CD14-positive monocyte (primary cell): Measurements from ENCODE around the gene CLIC3. TPM values are rescaled to one million over a fixed set of nuclear protein-coding genes. Genes with fewer than 3 reads are reported as not detected.

Source experiments
- DNase-seq, 3 donors: peaks; one replicate each; pipeline ENCODE4 v3.0.0-alpha.2; 2011 to 2022
- H2AFZ ChIP-seq: 2 replicates; pipeline ENCODE4 v1.6.0; 2012; ENCODE audit warnings: mild to moderate bottlenecking, low read depth, low read length, inconsistent platforms; ENCODE audit not compliant: insufficient read depth, poor library complexity, severe bottlenecking
- H3K27ac ChIP-seq, 2 donors: 1 replicate in 1 of 2; 2 replicates in 1 of 2; pipeline ENCODE4 v1.5.1; 2012 to 2013; ENCODE audit warnings: low read length in 2 of 2, control low read depth in 1 of 2, inconsistent platforms in 1 of 2, low read depth in 1 of 2, mild to moderate bottlenecking in 1 of 2
- H3K27me3 ChIP-seq, 2 donors: one replicate each; pipeline versions ENCODE4 v1.6.0 to v1.6.1; 2011 to 2013; ENCODE audit warnings: low read length in 2 of 2; ENCODE audit not compliant: control insufficient read depth in 2 of 2, insufficient read depth in 2 of 2
- H3K36me3 ChIP-seq, 2 donors: replicated peaks in 1 of 2; 1 replicate in 1 of 2; 2 replicates in 1 of 2; pipeline versions ENCODE4 v1.5.1 to v1.6.1; 2012 to 2013; ENCODE audit warnings: low read length in 2 of 2, control low read depth in 1 of 2, inconsistent platforms in 1 of 2, mild to moderate bottlenecking in 1 of 2; ENCODE audit not compliant: insufficient read depth in 2 of 2, control insufficient read depth in 1 of 2
- H3K4me1 ChIP-seq, 2 donors: 1 replicate in 1 of 2; 2 replicates in 1 of 2; pipeline versions ENCODE4 v1.5.1 to v1.6.1; 2012 to 2013; ENCODE audit warnings: low read length in 2 of 2, control low read depth in 1 of 2, inconsistent platforms in 1 of 2, mild to moderate bottlenecking in 1 of 2, moderate library complexity in 1 of 2; ENCODE audit not compliant: insufficient read depth in 2 of 2, control insufficient read depth in 1 of 2
- H3K4me2 ChIP-seq: replicated peaks from 2 replicates; pipeline ENCODE3; 2012; ENCODE audit warnings: low read length, moderate library complexity, mild to moderate bottlenecking; ENCODE audit not compliant: poor library complexity, severe bottlenecking; ENCODE audit errors: extremely low read depth
- H3K4me3 ChIP-seq, 3 experiments: fragments of 200-600 bp in 1 of 3; sonication (generic) in 1 of 3; replicated peaks in 1 of 3; 1 replicate in 2 of 3; 2 replicates in 1 of 3; pipeline ENCODE4 v1.5.1; 2011 to 2013; ENCODE audit warnings: low read length in 3 of 3, mild to moderate bottlenecking in 3 of 3, control low read depth in 2 of 3, low read depth in 2 of 3, inconsistent platforms in 1 of 3, moderate library complexity in 1 of 3
- H3K79me2 ChIP-seq: 2 replicates; pipeline ENCODE4 v1.6.0; 2012; ENCODE audit warnings: mild to moderate bottlenecking, control low read depth, inconsistent platforms, low read length, moderate library complexity; ENCODE audit not compliant: insufficient read depth
- H3K9ac ChIP-seq: 2 replicates; pipeline ENCODE4 v1.6.0; 2017; ENCODE audit warnings: low read length, mild to moderate bottlenecking; ENCODE audit not compliant: insufficient read depth, poor library complexity, severe bottlenecking
- H3K9me3 ChIP-seq, 2 donors: replicated peaks in 1 of 2; 1 replicate in 1 of 2; 2 replicates in 1 of 2; pipeline versions ENCODE4 v1.5.1 to v1.6.1; 2012 to 2013; ENCODE audit warnings: low read length in 2 of 2, control low read depth in 1 of 2; ENCODE audit not compliant: control insufficient read depth in 1 of 2, insufficient read depth in 1 of 2
- H4K20me1 ChIP-seq: 2 replicates; pipeline ENCODE4 v1.6.0; 2012; ENCODE audit warnings: mild to moderate bottlenecking, low read length, control low read depth, moderate library complexity; ENCODE audit not compliant: insufficient read depth
- H3K27ac Mint-ChIP-seq, 7 donors: one replicate each; pipeline ENCODE4 v1.8.0; 2020; ENCODE audit warnings: mild to moderate bottlenecking in 7 of 7, mixed read lengths in 7 of 7, moderate library complexity in 6 of 7, inconsistent platforms in 2 of 7
- H3K27me3 Mint-ChIP-seq, 3 donors: one replicate each; pipeline ENCODE4 v1.8.0; 2021 to 2022; ENCODE audit warnings: low read depth in 3 of 3, mild to moderate bottlenecking in 3 of 3, mixed read lengths in 3 of 3, moderate library complexity in 3 of 3, inconsistent platforms in 1 of 3
- H3K36me3 Mint-ChIP-seq, 2 donors: one replicate each; pipeline ENCODE4 v1.8.0; 2020; ENCODE audit warnings: mixed read lengths in 2 of 2, inconsistent platforms in 1 of 2, mild to moderate bottlenecking in 1 of 2
- H3K4me1 Mint-ChIP-seq: one replicate; pipeline ENCODE4 v1.8.0; 2020; ENCODE audit warnings: mild to moderate bottlenecking, mixed read lengths
- H3K4me3 Mint-ChIP-seq, 2 donors: one replicate each; pipeline ENCODE4 v1.8.0; 2020; ENCODE audit warnings: mild to moderate bottlenecking in 2 of 2, mixed read lengths in 2 of 2, moderate library complexity in 1 of 2
- H3K9me3 Mint-ChIP-seq, 7 donors: one replicate each; pipeline ENCODE4 v1.8.0; 2020 to 2022; ENCODE audit warnings: mixed read lengths in 7 of 7, mild to moderate bottlenecking in 6 of 7, moderate library complexity in 6 of 7, inconsistent platforms in 2 of 7
- WGBS: methylation state at CpG from one replicate; pipeline ENCODE4 v1.1.5; 2013; ENCODE audit warnings: missing lambda C conversion rate; ENCODE audit not compliant: insufficient coverage; 5-methylcytosine and 5-hydroxymethylcytosine counted together
- intact Hi-C, 2 donors: fragments of 100-400 bp; cut with micrococcal nuclease; formaldehyde crosslinking; loops; one replicate each; pipeline versions ENCODE4 v1.15.0 to v1.15.1; 2023
- polyA plus RNA-seq, 3 donors: library from polyadenylated mRNA; depleted of rRNA in 1 of 3; unstranded in 2 of 3; stranded (reverse) in 1 of 3; fragments of 300-500 nt in 2 of 3; fragments of >200 nt in 1 of 3; fragmentation: Illumina TruSeq in 2 of 3; gene quantifications; 1 replicate in 2 of 3; 2 replicates in 1 of 3; pipeline ENCODE4 v1.2.3, GENCODE V29; 2012 to 2021
- TF ChIP-seq, protein P1 (sequence below): fragments of 200-600 bp; IDR thresholded peaks from one replicate; pipeline ENCODE4 v1.8.0; 2022; ENCODE audit warnings: antibody characterized with exemption, mild to moderate bottlenecking

Gene CLIC3
- polyA plus RNA-seq, 3 donors: 0.29 to 0.51 TPM; not detected in 1

DNA sequence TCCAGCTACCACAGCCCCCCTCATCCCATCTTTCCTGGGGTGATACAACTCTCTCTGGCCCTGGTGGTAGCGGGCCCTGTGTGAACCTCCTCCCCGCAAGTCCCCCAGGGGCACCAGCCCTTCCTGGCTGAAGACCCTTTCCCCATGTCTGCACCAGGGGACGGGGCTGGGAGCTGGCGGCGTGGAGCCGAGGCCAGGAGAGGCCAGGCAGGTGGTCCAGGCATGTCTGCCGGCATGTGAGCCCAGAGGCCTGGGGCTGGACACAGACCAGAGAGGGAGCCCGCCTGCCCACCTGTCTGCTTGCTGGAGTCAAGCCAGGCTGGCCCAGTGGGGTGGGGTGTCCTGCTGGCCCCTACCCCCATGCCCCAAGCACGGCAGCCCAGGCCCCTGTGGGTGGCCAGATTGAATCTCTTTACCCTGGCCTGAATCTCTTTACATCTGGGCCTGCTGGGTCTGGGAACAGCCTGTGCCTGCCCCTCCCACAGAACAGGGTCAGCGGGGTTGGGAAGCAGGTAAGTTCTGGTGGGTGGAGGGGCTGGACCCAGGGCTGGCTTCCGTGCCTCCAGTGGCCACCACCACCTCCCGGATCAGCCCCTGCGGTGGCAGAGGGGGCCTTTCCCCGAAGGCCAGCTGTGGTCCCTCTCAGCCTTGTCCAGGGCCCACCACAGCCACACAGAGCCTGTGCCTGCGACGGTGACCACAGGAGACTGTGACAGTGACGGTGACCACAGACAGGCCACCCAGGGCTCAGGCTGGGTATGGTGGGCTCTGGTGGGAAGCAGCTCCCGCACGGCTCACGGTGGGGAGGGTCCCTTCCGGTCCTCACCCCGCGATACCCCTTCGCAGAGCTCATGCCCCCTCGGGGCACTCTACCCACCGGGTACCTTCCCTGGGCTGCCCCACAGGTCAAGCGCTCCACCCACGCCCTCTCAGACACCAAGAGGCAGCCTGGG lies 37.2 kb downstream of the CLIC3 start:
- peaks cover 0 to 1% of the 10 kb centered on the region in 2 donors for H3K4me1 ChIP-seq

DNA sequence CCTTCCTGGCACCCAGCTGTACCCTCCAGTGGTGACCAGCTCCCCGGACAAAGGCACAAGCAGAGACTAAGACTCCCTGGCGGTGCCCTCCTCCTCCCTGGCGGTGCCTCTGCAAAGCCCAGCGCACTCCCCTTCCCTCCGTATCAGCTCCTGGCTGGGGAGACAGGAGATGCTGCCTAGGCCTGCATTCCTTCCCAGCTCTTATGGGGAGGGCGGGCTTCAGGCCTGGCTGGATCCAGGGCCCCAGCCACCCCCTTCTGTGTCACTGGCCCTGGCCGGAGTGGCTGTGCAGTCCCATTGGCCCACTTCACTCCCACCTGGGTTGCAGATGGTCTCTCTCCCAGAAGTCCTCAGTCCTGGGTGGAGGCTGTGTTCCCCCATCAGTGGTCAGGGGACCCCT lies 37.9 kb downstream of the CLIC3 start:
- Histone ChIP-seq H3K9me3 (no peaks in the 10 kb centered on the region), H3K4me2 (no peak overlapping the region), H2AFZ (no peak overlapping the region), H3K4me1 (no peaks in the 10 kb centered on the region), H3K79me2 (no peaks in the 10 kb centered on the region), H3K4me3 (no peak overlapping the region), H3K9ac (no peak overlapping the region), H3K27ac (no peak overlapping the region), H4K20me1 (no peaks in the 10 kb centered on the region), H3K36me3 (no peaks in the 10 kb centered on the region), H3K27me3 (no peaks in the 10 kb centered on the region)
- intact Hi-C loops: no loop called here
- Mint-ChIP-seq H3K27me3 (peaks cover 0 to 8% (median 2%) of the 10 kb centered on the region in 3 donors), H3K4me1 (no peaks in the 10 kb centered on the region), H3K36me3 (no peaks in the 10 kb centered on the region), H3K9me3 (peaks cover 0 to 5% (median 3%) of the 10 kb centered on the region in 7 donors), H3K27ac (no peak overlapping the region), H3K4me3 (no peak overlapping the region)
- no peak for DNase-seq
- TF ChIP-seq, protein P1, sequence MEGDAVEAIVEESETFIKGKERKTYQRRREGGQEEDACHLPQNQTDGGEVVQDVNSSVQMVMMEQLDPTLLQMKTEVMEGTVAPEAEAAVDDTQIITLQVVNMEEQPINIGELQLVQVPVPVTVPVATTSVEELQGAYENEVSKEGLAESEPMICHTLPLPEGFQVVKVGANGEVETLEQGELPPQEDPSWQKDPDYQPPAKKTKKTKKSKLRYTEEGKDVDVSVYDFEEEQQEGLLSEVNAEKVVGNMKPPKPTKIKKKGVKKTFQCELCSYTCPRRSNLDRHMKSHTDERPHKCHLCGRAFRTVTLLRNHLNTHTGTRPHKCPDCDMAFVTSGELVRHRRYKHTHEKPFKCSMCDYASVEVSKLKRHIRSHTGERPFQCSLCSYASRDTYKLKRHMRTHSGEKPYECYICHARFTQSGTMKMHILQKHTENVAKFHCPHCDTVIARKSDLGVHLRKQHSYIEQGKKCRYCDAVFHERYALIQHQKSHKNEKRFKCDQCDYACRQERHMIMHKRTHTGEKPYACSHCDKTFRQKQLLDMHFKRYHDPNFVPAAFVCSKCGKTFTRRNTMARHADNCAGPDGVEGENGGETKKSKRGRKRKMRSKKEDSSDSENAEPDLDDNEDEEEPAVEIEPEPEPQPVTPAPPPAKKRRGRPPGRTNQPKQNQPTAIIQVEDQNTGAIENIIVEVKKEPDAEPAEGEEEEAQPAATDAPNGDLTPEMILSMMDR: no peak
- WGBS: 95% methylated on average over 7 of the region's 7 CpGs

More for the DNA sequence above, 37.2 kb downstream of the CLIC3 start:
- Histone ChIP-seq H2AFZ (no peak overlapping the region), H3K4me3 (no peak overlapping the region), H3K9me3 (no peaks in the 10 kb centered on the region), H3K27ac (no peak overlapping the region), H3K9ac (no peak overlapping the region), H4K20me1 (no peaks in the 10 kb centered on the region), H3K27me3 (no peaks in the 10 kb centered on the region), H3K79me2 (no peaks in the 10 kb centered on the region), H3K36me3 (no peaks in the 10 kb centered on the region), H3K4me2 (no peak overlapping the region)
- intact Hi-C loops: no loop called here
- no peaks in the 10 kb centered on the region for H3K36me3 Mint-ChIP-seq
- H3K27ac Mint-ChIP-seq: no peak overlapping the region
- peaks cover under 1% of the 10 kb centered on the region for H3K4me1 Mint-ChIP-seq
- no peak overlapping the region for H3K4me3 Mint-ChIP-seq
- WGBS: 90% methylated on average over 18 of the region's 28 CpGs
- TF ChIP-seq, protein P1: no peak
- H3K27me3 Mint-ChIP-seq: peaks cover 0 to 8% (median 2%) of the 10 kb centered on the region in 3 donors
- DNase-seq: no peak
- H3K9me3 Mint-ChIP-seq: peaks cover 0 to 5% (median 3%) of the 10 kb centered on the region in 7 donors
